HepG2 (cell line): ENCODE data around the gene PLEKHA6. TPM values are rescaled to one million over a fixed set of nuclear protein-coding genes. Genes with fewer than 3 reads are reported as not detected.
A peak's percentile ranks its signal among the peaks of the same experiment; 100 is the strongest.

Source experiments
- ARNT2 ChIP-seq: sonication (generic); formaldehyde crosslinking; IDR thresholded peaks from 2 replicates; pipeline ENCODE4 v1.8.0; 2022; ENCODE audit warnings: mild to moderate bottlenecking, low read depth, missing genetic modification reagents, moderate library complexity
- EZH2 ChIP-seq: conservative IDR thresholded peaks from 2 replicates; pipeline ENCODE4 v1.6.1; 2012; ENCODE audit warnings: mild to moderate bottlenecking, low read depth, low read length, moderate library complexity
- GATAD2A ChIP-seq: IDR thresholded peaks from 2 replicates; pipeline ENCODE4 v1.6.1; 2016
- HNRNPL ChIP-seq: fragments of 200-400 bp; formaldehyde crosslinking; IDR thresholded peaks from 2 replicates; pipeline ENCODE4 v1.6.1; 2017; ENCODE audit warnings: mild to moderate bottlenecking, low read depth, low read length
- KDM6A ChIP-seq: IDR thresholded peaks from 2 replicates; pipeline ENCODE4 v1.6.1; 2016; ENCODE audit warnings: low read depth
- KLF12 ChIP-seq: sonication (generic); formaldehyde crosslinking; IDR thresholded peaks from 2 replicates; pipeline ENCODE4 v1.4.0; 2020; ENCODE audit warnings: missing genetic modification reagents, borderline replicate concordance
- MEIS2 ChIP-seq: sonication (generic); formaldehyde crosslinking; IDR thresholded peaks from 2 replicates; pipeline ENCODE4 v1.9.0; 2021; ENCODE audit warnings: mild to moderate bottlenecking, missing genetic modification reagents
- RARG ChIP-seq: sonication (generic); formaldehyde crosslinking; IDR thresholded peaks from 2 replicates; pipeline ENCODE4 v1.4.0; 2020; ENCODE audit warnings: low read depth, mild to moderate bottlenecking, missing genetic modification reagents
- RXRB ChIP-seq: IDR thresholded peaks from 2 replicates; pipeline ENCODE4 v1.6.1; 2016; ENCODE audit warnings: borderline replicate concordance, missing genetic modification reagents, missing compliant biosample characterization
- TGIF2 ChIP-seq: IDR thresholded peaks from 2 replicates; pipeline ENCODE4 v1.6.1; 2016; ENCODE audit warnings: control low read depth, missing compliant biosample characterization
- ZBTB7A ChIP-seq: sonication (generic); formaldehyde crosslinking; IDR thresholded peaks from 2 replicates; pipeline ENCODE4 v1.8.0; 2022; ENCODE audit warnings: mild to moderate bottlenecking, missing genetic modification reagents
- ZKSCAN5 ChIP-seq: sonication (generic); formaldehyde crosslinking; IDR thresholded peaks from 2 replicates; pipeline ENCODE4 v1.5.1; 2020; ENCODE audit warnings: mild to moderate bottlenecking, missing genetic modification reagents
- ZNF101 ChIP-seq: sonication (generic); formaldehyde crosslinking; IDR thresholded peaks from 2 replicates; pipeline ENCODE4 v1.4.0; 2020; ENCODE audit warnings: mild to moderate bottlenecking, low read depth, missing genetic modification reagents, borderline replicate concordance
- ZNF296 ChIP-seq: sonication (generic); formaldehyde crosslinking; conservative IDR thresholded peaks from 2 replicates; pipeline ENCODE4 v1.5.0; 2020; ENCODE audit warnings: mild to moderate bottlenecking, missing genetic modification reagents
- ZNF350 ChIP-seq: sonication (generic); formaldehyde crosslinking; IDR thresholded peaks from 2 replicates; pipeline ENCODE4 v1.4.0; 2020; ENCODE audit warnings: mild to moderate bottlenecking, low read depth, missing genetic modification reagents, borderline replicate concordance
- ZNF670 ChIP-seq: sonication (generic); formaldehyde crosslinking; IDR thresholded peaks from 2 replicates; pipeline ENCODE4 v1.8.0; 2022; ENCODE audit warnings: mild to moderate bottlenecking, missing genetic modification reagents, borderline replicate concordance
- polyA plus RNA-seq, 8 experiments: library from polyadenylated mRNA; depleted of rRNA in 3 of 8; stranded (reverse) in 7 of 8; unstranded in 1 of 8; fragments of >200 nt; fragmentation: Illumina TruSeq in 4 of 8; extraction: Trizol in 4 of 8; gene quantifications; 2 replicates each; pipeline versions ENCODE4 v1.2.1 to v1.2.3, GENCODE V29; 2011 to 2016; ENCODE audit warnings: low read depth in 4 of 8, missing spikeins in 1 of 8, mixed read lengths in 1 of 8; ENCODE audit not compliant: insufficient read depth in 1 of 8
- total RNA-seq, 5 experiments: library from RNA; depleted of rRNA; stranded (reverse); fragments of >200 nt; fragmentation: Illumina TruSeq; extraction: Trizol; gene quantifications; 2 replicates each; pipeline ENCODE4 v1.2.3, GENCODE V29; 2016; ENCODE audit warnings: low read depth in 1 of 5
- TF ChIP-seq, protein P1 (sequence below): sonication (generic); formaldehyde crosslinking; IDR thresholded peaks from 2 replicates; pipeline ENCODE4 v1.4.0; 2020; ENCODE audit warnings: mild to moderate bottlenecking, missing genetic modification reagents
- TF ChIP-seq, protein P2 (sequence below), 2 experiments: sonication (generic) in 1 of 2; formaldehyde crosslinking in 1 of 2; IDR thresholded peaks; 2 replicates each; pipeline versions ENCODE4 v1.5.1 to v1.6.1; 2011 to 2020; ENCODE audit warnings: borderline replicate concordance in 1 of 2, low read depth in 1 of 2, low read length in 1 of 2, mild to moderate bottlenecking in 1 of 2, missing genetic modification reagents in 1 of 2, moderate library complexity in 1 of 2
- TF ChIP-seq, protein P3 (sequence below): sonication (generic); formaldehyde crosslinking; IDR thresholded peaks from 2 replicates; pipeline ENCODE4 v1.8.1; 2023; ENCODE audit warnings: mild to moderate bottlenecking, inconsistent platforms, moderate library complexity, missing genetic modification reagents, borderline replicate concordance
- TF ChIP-seq, protein P4 (sequence below): sonication (generic); formaldehyde crosslinking; IDR thresholded peaks from 2 replicates; pipeline ENCODE4 v1.4.0; 2020; ENCODE audit warnings: missing genetic modification reagents

Gene PLEKHA6
- total and polyA plus RNA-seq, 2 of the 13 experiments (the other 11 are each of a cell fraction or from before 2014, with no cell fraction given) = 5.3 to 11.4 TPM

DNA sequence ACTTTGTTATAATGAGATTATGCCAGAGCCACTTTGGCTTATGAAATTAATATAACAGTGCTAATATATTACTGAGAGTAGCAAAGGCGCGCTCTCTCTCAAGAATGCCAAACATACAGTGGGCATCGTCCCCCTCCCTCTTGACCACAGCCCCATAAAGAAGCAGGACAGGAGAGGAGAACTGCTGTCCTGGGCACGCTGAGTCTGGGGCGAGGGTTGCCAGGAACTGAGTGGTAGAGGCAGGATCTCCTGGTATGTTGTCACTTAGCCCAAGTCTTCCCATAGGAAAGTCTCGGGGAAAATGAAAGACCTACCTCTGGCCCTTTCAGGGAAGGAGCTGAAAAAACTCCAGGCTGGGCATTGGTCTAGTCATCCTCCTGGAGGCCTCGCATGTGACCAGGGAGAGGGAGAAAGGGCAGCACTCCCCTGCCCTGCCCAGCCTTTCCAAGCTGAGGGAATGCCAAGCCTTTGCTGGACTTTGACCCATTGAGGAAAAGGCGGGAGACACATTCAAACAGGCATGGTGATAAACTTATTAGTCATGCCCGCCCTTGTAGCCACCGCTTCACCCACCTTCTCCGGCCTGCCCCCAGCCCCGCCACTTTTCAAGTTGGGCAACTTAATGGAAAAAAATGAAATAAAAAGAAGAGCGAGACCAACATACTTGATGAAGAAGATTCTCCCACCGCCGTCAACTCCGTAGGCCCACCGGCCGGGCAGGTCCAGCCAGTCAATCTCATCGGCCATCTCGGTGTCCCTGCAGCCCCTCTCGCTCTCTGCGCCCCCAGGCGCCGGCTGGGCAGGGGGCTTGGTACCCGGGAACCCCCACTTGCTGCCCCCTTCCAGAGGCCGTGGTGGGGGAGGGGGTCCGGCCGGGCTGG, 17.4 kb upstream of the PLEKHA6 start (continued):
- TF ChIP-seq RXRB (CRISPR knock-in tag) (no peak), KDM6A (CRISPR knock-in tag) (no peak), RARG (CRISPR knock-in tag) (0 out of 2 replicates have a peak, but pooled peaks have one; percentile 28), EZH2 (no peak), ZNF670 (no peak), ZBTB7A (no peak), ZNF296 (CRISPR knock-in tag) (no peak), ARNT2 (CRISPR knock-in tag) (no peak), MEIS2 (CRISPR knock-in tag) (no peak), HNRNPL (peak; percentile 75), TGIF2 (CRISPR knock-in tag) (0 out of 2 replicates have a peak, but pooled peaks have one; percentile 4), GATAD2A (CRISPR knock-in tag) (peak; percentile 53), ZNF350 (no peak), ZNF101 (no peak), KLF12 (CRISPR knock-in tag) (no peak), ZKSCAN5 (no peak)
- TF ChIP-seq, protein P1, sequence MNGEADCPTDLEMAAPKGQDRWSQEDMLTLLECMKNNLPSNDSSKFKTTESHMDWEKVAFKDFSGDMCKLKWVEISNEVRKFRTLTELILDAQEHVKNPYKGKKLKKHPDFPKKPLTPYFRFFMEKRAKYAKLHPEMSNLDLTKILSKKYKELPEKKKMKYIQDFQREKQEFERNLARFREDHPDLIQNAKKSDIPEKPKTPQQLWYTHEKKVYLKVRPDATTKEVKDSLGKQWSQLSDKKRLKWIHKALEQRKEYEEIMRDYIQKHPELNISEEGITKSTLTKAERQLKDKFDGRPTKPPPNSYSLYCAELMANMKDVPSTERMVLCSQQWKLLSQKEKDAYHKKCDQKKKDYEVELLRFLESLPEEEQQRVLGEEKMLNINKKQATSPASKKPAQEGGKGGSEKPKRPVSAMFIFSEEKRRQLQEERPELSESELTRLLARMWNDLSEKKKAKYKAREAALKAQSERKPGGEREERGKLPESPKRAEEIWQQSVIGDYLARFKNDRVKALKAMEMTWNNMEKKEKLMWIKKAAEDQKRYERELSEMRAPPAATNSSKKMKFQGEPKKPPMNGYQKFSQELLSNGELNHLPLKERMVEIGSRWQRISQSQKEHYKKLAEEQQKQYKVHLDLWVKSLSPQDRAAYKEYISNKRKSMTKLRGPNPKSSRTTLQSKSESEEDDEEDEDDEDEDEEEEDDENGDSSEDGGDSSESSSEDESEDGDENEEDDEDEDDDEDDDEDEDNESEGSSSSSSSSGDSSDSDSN (CRISPR knock-in tag) = no peak
- TF ChIP-seq, protein P2, sequence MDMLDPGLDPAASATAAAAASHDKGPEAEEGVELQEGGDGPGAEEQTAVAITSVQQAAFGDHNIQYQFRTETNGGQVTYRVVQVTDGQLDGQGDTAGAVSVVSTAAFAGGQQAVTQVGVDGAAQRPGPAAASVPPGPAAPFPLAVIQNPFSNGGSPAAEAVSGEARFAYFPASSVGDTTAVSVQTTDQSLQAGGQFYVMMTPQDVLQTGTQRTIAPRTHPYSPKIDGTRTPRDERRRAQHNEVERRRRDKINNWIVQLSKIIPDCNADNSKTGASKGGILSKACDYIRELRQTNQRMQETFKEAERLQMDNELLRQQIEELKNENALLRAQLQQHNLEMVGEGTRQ (IDR thresholded peaks at IDR 0.05; ENCODE audit: low read depth, low read length) = no peak
- TF ChIP-seq, protein P2 (CRISPR knock-in tag; IDR thresholded peaks at IDR 0.05; ENCODE audit: borderline replicate concordance) = peak; percentile 14; the same call in 1 of the 2 replicates
- TF ChIP-seq, protein P3, sequence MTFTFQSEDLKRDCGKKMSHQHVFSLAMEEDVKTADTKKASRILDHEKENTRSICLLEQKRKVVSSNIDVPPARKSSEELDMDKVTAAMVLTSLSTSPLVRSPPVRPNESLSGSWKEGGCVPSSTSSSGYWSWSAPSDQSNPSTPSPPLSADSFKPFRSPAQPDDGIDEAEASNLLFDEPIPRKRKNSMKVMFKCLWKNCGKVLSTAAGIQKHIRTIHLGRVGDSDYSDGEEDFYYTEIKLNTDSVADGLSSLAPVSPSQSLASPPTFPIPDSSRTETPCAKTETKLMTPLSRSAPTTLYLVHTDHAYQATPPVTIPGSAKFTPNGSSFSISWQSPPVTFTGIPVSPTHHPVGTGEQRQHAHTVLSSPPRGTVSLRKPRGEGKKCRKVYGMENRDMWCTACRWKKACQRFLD (CRISPR knock-in tag) = 0 out of 2 replicates have a peak, but pooled peaks have one; percentile 12
- TF ChIP-seq, protein P4, sequence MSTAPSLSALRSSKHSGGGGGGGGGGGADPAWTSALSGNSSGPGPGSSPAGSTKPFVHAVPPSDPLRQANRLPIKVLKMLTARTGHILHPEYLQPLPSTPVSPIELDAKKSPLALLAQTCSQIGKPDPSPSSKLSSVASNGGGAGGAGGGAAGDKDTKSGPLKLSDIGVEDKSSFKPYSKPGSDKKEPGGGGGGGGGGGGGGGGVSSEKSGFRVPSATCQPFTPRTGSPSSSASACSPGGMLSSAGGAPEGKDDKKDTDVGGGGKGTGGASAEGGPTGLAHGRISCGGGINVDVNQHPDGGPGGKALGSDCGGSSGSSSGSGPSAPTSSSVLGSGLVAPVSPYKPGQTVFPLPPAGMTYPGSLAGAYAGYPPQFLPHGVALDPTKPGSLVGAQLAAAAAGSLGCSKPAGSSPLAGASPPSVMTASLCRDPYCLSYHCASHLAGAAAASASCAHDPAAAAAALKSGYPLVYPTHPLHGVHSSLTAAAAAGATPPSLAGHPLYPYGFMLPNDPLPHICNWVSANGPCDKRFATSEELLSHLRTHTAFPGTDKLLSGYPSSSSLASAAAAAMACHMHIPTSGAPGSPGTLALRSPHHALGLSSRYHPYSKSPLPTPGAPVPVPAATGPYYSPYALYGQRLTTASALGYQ (CRISPR knock-in tag) = no peak
